PC-3 (cell line): ENCODE results near the gene L1CAM. TPM values are rescaled to one million over a fixed set of nuclear protein-coding genes. Genes with fewer than 3 reads are reported as not detected.

Source experiments
- ATAC-seq: fragments of 200-7000 bp; cut with Tn5 transposase; 2 replicates; pipeline ENCODE4 v1.9.1; 2020; ENCODE audit warnings: mild to moderate bottlenecking, moderate library complexity
- BruUV-seq: library from RNA; stranded (reverse); fragments of 400-500 nt; replicated peaks from 2 replicates; lab custom pipeline; 2021; lab: Mats Ljungman, UMichigan
- CTCF ChIA-PET: fragments of 300-600 bp; sonication (Branson Sonifier 250); formaldehyde crosslinking; loops from one replicate; lab custom pipeline; 2022; ENCODE audit warnings: antibody characterized with exemption; lab: Charles Lee
- POLR2A ChIA-PET: fragments of 300-600 bp; sonication (Branson Sonifier 250); formaldehyde crosslinking; loops from one replicate; lab custom pipeline; 2022; ENCODE audit warnings: antibody characterized with exemption; ENCODE audit not compliant: unreplicated experiment; lab: Charles Lee
- DNase-seq: peaks from one replicate; pipeline ENCODE4 v3.0.0-alpha.2; 2015
- H2AFZ ChIP-seq: fragments of 300-600 bp; sonication (generic); 2 replicates; pipeline ENCODE4 v1.6.0; 2016; ENCODE audit warnings: antibody characterized with exemption, low read length
- H3F3A ChIP-seq: fragments of 300-600 bp; sonication (generic); one replicate; pipeline ENCODE4 v1.6.0; 2017; ENCODE audit warnings: antibody characterized with exemption, low read length, control low read depth, mild to moderate bottlenecking; ENCODE audit not compliant: unreplicated experiment
- H3K27ac ChIP-seq: fragments of 300-600 bp; sonication (generic); 2 replicates; pipeline ENCODE4 v1.5.1; 2016; ENCODE audit warnings: mild to moderate bottlenecking, low read length
- H3K27me3 ChIP-seq: fragments of 300-600 bp; sonication (generic); 2 replicates; pipeline ENCODE4 v1.6.1; 2016; ENCODE audit warnings: low read length, mixed read lengths
- H3K36me3 ChIP-seq: fragments of 300-600 bp; sonication (generic); 2 replicates; pipeline ENCODE4 v1.6.1; 2016; ENCODE audit warnings: low read depth, mixed run types, low read length, mixed read lengths
- H3K4me1 ChIP-seq: fragments of 300-600 bp; sonication (generic); 2 replicates; pipeline ENCODE4 v1.5.1; 2016; ENCODE audit warnings: low read length; ENCODE audit not compliant: insufficient read depth
- H3K4me2 ChIP-seq: fragments of 300-600 bp; sonication (generic); 2 replicates; pipeline ENCODE4 v1.6.0; 2016; ENCODE audit warnings: low read length
- H3K4me3 ChIP-seq: fragments of 300-600 bp; sonication (generic); 2 replicates; pipeline ENCODE4 v1.5.1; 2016; ENCODE audit warnings: mild to moderate bottlenecking, low read length, mixed read lengths
- H3K79me2 ChIP-seq: fragments of 300-600 bp; sonication (generic); 2 replicates; pipeline ENCODE4 v1.6.1; 2017; ENCODE audit warnings: low read length, mixed read lengths
- H3K9ac ChIP-seq: fragments of 300-600 bp; sonication (generic); 2 replicates; pipeline ENCODE4 v1.6.0; 2016; ENCODE audit warnings: mild to moderate bottlenecking, low read length
- H3K9me2 ChIP-seq: fragments of 300-600 bp; sonication (generic); replicated peaks from 2 replicates; pipeline ENCODE4 v1.6.1; 2016; ENCODE audit warnings: mixed run types, low read length, mixed read lengths
- H3K9me3 ChIP-seq: fragments of 300-600 bp; sonication (generic); 2 replicates; pipeline ENCODE4 v1.6.1; 2016; ENCODE audit warnings: low read length, mixed read lengths
- H4K20me1 ChIP-seq: fragments of 300-600 bp; sonication (generic); 2 replicates; pipeline ENCODE4 v1.6.1; 2016; ENCODE audit warnings: low read length, mixed read lengths
- CTCF ChIP-seq: fragments of 300-600 bp; sonication (generic); conservative IDR thresholded peaks from 2 replicates; pipeline ENCODE4 v1.5.1; 2017; ENCODE audit warnings: antibody characterized with exemption, low read depth, mild to moderate bottlenecking, low read length
- EZH2 ChIP-seq: fragments of 300-600 bp; sonication (generic); IDR thresholded peaks from one replicate; pipeline ENCODE4 v1.6.1; 2017; ENCODE audit warnings: antibody characterized with exemption, mild to moderate bottlenecking, low read length; ENCODE audit not compliant: unreplicated experiment
- EZH2phosphoT487 ChIP-seq: fragments of 300-600 bp; sonication (generic); IDR thresholded peaks from 2 replicates; pipeline ENCODE4 v1.6.1; 2018; ENCODE audit warnings: mild to moderate bottlenecking, antibody characterized with exemption, low read length, borderline replicate concordance
- intact Hi-C: fragments of 100-400 bp; cut with micrococcal nuclease; formaldehyde crosslinking; loops from 2 replicates; pipeline ENCODE4 v1.9.0; 2023
- total RNA-seq: library from RNA; depleted of rRNA; stranded (reverse); fragments of >200 nt; gene quantifications from 2 replicates; pipeline ENCODE4 v1.2.3, GENCODE V29; 2014

L1CAM gene
- total RNA-seq, 1 experiment from 2014 or later, result 5.2 TPM

DNA sequence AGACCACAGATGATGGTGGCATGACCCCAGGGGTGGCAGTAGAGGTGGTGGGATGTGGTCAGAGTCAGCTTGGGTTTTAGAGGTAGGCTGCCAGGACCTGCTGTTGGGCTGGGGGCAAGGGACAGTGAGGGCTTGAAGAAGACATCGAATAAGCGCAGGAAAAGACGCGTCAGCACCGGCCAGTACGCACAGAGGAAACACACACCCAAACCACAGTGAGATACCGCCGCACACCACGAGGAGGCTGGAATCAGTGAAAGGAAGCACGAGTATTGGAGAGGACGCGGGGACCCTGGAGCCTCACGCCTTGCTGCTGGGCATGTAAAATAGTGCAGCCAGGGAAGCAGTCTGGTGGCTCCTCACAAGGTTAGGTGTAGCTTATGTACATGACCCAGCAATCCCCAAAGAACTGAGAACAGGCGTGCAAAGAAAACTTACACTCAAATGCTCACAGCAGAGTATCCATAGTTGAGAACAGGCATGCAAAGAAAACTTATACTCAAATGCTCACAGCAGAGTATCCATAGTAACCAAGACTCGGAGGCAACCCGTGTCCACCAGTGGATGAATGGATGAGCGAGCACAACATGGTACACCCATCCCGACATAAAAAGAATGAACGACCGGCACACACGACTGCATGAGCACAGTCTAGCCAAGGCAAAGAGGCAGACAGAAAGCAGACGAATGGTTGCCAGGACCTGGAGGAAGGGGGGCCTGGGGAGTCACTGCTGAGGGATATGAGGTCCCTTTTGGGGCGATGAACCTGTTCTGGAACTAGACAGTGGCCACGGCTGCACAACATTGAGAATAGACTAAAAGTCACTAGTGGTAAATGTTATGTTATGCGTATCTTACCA, 68.9 kb downstream of the L1CAM start:
- Histone ChIP-seq H3K27ac (no peak overlapping the region), H2AFZ (no peak overlapping the region), H4K20me1 (no peaks in the 10 kb centered on the region), H3K9me2 (no peaks in the 10 kb centered on the region), H3K4me2 (no peak overlapping the region), H3K4me3 (no peak overlapping the region), H3F3A (no peaks in the 10 kb centered on the region), H3K4me1 (no peaks in the 10 kb centered on the region; the same call in 1 of the 2 replicates), H3K9ac (no peak overlapping the region), H3K9me3 (no peaks in the 10 kb centered on the region), H3K27me3 (no peaks in the 10 kb centered on the region), H3K79me2 (no peaks in the 10 kb centered on the region), H3K36me3 (no peaks in the 10 kb centered on the region)
- ChIA-PET POLR2A (no interaction called here), CTCF (no interaction called here)
- ATAC-seq (no peak), DNase-seq (no peak)
- intact Hi-C loops, result no loop called here
- BruUV-seq, result no TSS peak
- TF ChIP-seq EZH2 (no peak), EZH2phosphoT487 (no peak), CTCF (no peak)

DNA sequence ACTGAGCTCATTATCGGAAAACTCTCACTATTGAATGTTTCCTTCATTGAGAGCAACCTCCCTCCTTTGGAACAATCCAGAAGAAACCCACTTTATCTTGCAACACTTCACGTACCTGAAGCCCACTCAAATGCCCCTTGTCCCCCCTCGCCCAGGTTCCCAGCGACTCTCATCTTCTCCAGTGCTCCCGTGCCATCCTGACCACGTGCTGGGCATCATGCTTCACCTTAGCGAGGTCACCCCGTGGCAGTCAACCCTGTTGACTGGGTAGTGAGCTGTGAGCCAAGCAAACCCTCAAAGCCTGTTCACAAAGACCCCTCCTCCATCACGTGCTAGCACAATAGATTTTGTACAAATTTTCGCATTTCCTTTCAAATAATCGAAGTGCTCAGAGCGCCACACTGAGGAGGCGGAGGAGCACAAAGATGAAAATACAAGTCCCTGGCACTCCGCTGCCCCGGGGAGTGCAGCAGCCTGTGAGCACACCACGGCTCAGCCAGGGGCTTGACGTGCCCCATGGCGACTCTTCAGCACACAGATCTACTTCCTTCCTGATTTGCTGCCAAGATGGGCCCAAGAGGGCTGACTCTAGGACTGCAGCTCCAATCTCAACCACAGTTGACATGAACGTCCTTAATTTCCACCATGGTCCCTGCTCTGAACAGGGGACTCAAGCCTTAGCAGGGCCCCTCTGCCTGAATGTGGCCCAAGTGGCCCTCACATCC, 71.2 kb downstream of the L1CAM start:
- BruUV-seq, result no TSS peak
- H3F3A ChIP-seq, result no peaks in the 10 kb centered on the region
- no peak overlapping the region for H3K27ac ChIP-seq
- no peaks in the 10 kb centered on the region for H4K20me1 ChIP-seq
- ChIA-PET POLR2A (no interaction called here), CTCF (no interaction called here)
- no peak overlapping the region for H3K9ac ChIP-seq
- H3K9me3 ChIP-seq, result no peaks in the 10 kb centered on the region
- H3K27me3 ChIP-seq, result no peaks in the 10 kb centered on the region
- DNase-seq, result no peak
- TF ChIP-seq CTCF, result no peak
- TF ChIP-seq EZH2, result no peak
- TF ChIP-seq EZH2phosphoT487, result no peak
- H3K36me3 ChIP-seq, result no peaks in the 10 kb centered on the region
- H3K79me2 ChIP-seq, result no peaks in the 10 kb centered on the region
- intact Hi-C loops, result no loop called here
- ATAC-seq, result no peak
- H2AFZ ChIP-seq, result no peak overlapping the region
- H3K4me2 ChIP-seq, result no peak overlapping the region
- H3K4me1 ChIP-seq, result no peaks in the 10 kb centered on the region; the same call in 1 of the 2 replicates
- no peaks in the 10 kb centered on the region for H3K9me2 ChIP-seq
- no peak overlapping the region for H3K4me3 ChIP-seq

DNA sequence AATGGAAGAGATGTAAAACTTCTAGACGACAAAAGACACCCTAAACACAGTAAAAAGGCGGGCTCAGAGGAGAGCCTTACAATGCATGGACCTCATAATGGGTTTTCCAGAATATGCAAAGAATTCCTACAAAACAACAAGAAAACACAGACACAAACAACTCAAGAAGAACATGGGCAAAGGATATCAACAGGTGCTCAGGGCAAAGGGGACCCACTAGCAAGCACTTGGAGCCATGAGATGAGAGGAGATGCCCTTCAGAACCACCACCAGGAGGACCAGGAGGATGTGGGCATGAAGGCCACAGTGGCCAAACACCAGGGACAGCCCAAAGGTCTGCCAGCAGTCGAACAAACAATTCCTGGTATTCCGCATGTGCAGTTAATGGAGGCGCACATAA, 72.8 kb downstream of the L1CAM start:
- Histone ChIP-seq H3K9me3 (no peaks in the 10 kb centered on the region), H3K36me3 (no peaks in the 10 kb centered on the region), H3K9ac (no peak overlapping the region), H4K20me1 (no peaks in the 10 kb centered on the region), H3K27me3 (no peaks in the 10 kb centered on the region), H3K4me1 (no peaks in the 10 kb centered on the region), H3K9me2 (no peaks in the 10 kb centered on the region), H3F3A (no peaks in the 10 kb centered on the region), H2AFZ (no peak overlapping the region), H3K4me2 (no peak overlapping the region), H3K4me3 (no peak overlapping the region), H3K79me2 (no peaks in the 10 kb centered on the region), H3K27ac (no peak overlapping the region)
- ChIA-PET POLR2A (no interaction called here), CTCF (no interaction called here)
- intact Hi-C loops, result no loop called here
- TF ChIP-seq EZH2 (no peak), CTCF (no peak)
- no TSS peak for BruUV-seq
- ATAC-seq, result no peak
- no peak for DNase-seq
